ENCODE measurements around the gene PTPN6. TPM values are rescaled to one million over a fixed set of nuclear protein-coding genes. Genes with fewer than 3 reads are reported as not detected.

The PTPN6 gene
- total and polyA plus RNA-seq, 4 donors = 38.2 to 222 (median 170) TPM

- H3K27me3 ChIP-seq (ENCODE audit: control insufficient read depth in 3 of 3, insufficient read depth in 3 of 3, low read length in 2 of 3) = no peaks in the 10 kb centered on the region
- H3K9me3 ChIP-seq (ENCODE audit: control insufficient read depth in 4 of 4, insufficient read depth in 3 of 4, low read length in 3 of 4) = no peaks in the 10 kb centered on the region
- peaks cover 4 to 35% (median 14%) of the 10 kb centered on the region in 5 donors for H3K4me1 ChIP-seq (ENCODE audit: control insufficient read depth in 5 of 5, insufficient read depth in 5 of 5, low read length in 5 of 5)
- H3K9ac ChIP-seq (ENCODE audit: insufficient read depth in 1 of 2, low read length in 2 of 2) = no peak overlapping the region
- H3K4me3 ChIP-seq = no peak overlapping the region
- peak in 1 of 3 donors; percentile 10 for DNase-seq
- 87 to 90% methylated on average over 12 of the region's 12 CpGs for WGBS, 2 donors
- no peak for ATAC-seq (ENCODE audit: insufficient read depth, low FRiP score)
- TF ChIP-seq CTCF (IDR thresholded peaks at IDR 0.05; ENCODE audit: control extremely low read depth, extremely low read depth) = no peak
- H3K36me3 ChIP-seq (ENCODE audit: control insufficient read depth in 4 of 4, insufficient read depth in 4 of 4, low read length in 4 of 4) = peaks cover 0 to 36% (median 25%) of the 10 kb centered on the region in 4 donors
- H3K27ac ChIP-seq (ENCODE audit: low read depth in 1 of 2, low read length in 1 of 2) = no peak overlapping the region
These were observed 9.4 kb upstream of the PTPN6 start for GRCh38 chr12:6941782-6942181.

DNA sequence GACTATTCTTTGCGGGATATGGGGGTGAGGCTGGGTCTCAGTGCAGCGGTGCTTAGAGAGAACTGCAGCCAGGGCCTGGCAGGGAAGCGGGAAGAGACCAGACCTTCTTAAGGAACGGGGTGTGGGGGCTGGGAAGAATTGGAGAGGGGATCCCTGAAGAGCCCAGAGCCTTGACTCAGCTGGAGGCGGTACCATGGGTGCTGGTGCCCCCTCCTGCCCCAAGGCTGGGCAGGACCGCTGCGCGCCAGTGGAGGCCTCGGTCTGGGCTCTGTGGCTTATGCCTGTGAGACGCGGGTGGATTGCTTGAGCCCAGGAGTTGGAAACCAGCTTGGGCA lies 8.9 kb upstream of the PTPN6 start:
- DNase-seq (peak in 1 of 3 donors; percentile 45), ATAC-seq (ENCODE audit: insufficient read depth, low FRiP score) (no peak)
- WGBS, 2 donors = 85 to 87% methylated on average over 11 of the region's 11 CpGs
- H3K4me1 ChIP-seq (ENCODE audit: control insufficient read depth in 5 of 5, insufficient read depth in 5 of 5, low read length in 5 of 5) = peaks cover 1 to 31% (median 13%) of the 10 kb centered on the region in 5 donors
- H3K27me3 ChIP-seq (ENCODE audit: control insufficient read depth in 3 of 3, insufficient read depth in 3 of 3, low read length in 2 of 3) = no peaks in the 10 kb centered on the region
- H3K27ac ChIP-seq (ENCODE audit: low read depth in 1 of 2, low read length in 1 of 2) = peak overlapping the region in 1 of 2 donors; percentile 71
- H3K4me3 ChIP-seq = no peak overlapping the region
- no peaks in the 10 kb centered on the region for H3K9me3 ChIP-seq (ENCODE audit: control insufficient read depth in 4 of 4, insufficient read depth in 3 of 4, low read length in 3 of 4)
- no peak for TF ChIP-seq CTCF (IDR thresholded peaks at IDR 0.05; ENCODE audit: control extremely low read depth, extremely low read depth)
- no peak overlapping the region for H3K9ac ChIP-seq (ENCODE audit: insufficient read depth in 1 of 2, low read length in 2 of 2)
- H3K36me3 ChIP-seq (ENCODE audit: control insufficient read depth in 4 of 4, insufficient read depth in 4 of 4, low read length in 4 of 4) = peaks cover 0 to 37% (median 24%) of the 10 kb centered on the region in 4 donors

DNA sequence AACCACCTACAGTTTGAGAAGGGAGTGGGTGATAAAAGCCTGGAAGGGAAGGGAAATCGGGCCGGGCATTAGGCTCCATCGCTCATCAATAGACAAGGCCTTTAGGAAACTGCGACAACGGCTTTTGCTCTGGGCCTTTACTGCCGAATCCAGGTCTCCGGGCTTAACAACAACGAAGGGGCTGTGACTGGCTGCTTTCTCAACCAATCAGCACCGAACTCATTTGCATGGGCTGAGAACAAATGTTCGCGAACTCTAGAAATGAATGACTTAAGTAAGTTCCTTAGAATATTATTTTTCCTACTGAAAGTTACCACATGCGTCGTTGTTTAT lies 7.8 kb upstream of the PTPN6 start:
- H3K4me3 ChIP-seq = no peak overlapping the region
- no peak for TF ChIP-seq CTCF (IDR thresholded peaks at IDR 0.05; ENCODE audit: control extremely low read depth, extremely low read depth)
- peaks cover 0 to 22% (median 12%) of the 10 kb centered on the region in 5 donors for H3K4me1 ChIP-seq (ENCODE audit: control insufficient read depth in 5 of 5, insufficient read depth in 5 of 5, low read length in 5 of 5)
- no peaks in the 10 kb centered on the region for H3K9me3 ChIP-seq (ENCODE audit: control insufficient read depth in 4 of 4, insufficient read depth in 3 of 4, low read length in 3 of 4)
- peak overlapping the region in 1 of 2 donors; percentile 96 for H3K9ac ChIP-seq (ENCODE audit: insufficient read depth in 1 of 2, low read length in 2 of 2)
- ATAC-seq (ENCODE audit: insufficient read depth, low FRiP score) (peak; percentile 42), DNase-seq (peak; percentile 90 to 97 (median 96))
- peak overlapping the region; percentile 71 to 95 for H3K27ac ChIP-seq (ENCODE audit: low read depth in 1 of 2, low read length in 1 of 2)
- peaks cover 0 to 37% (median 23%) of the 10 kb centered on the region in 4 donors for H3K36me3 ChIP-seq (ENCODE audit: control insufficient read depth in 4 of 4, insufficient read depth in 4 of 4, low read length in 4 of 4)
- 1% methylated on average over 13 of the region's 13 CpGs for WGBS, 2 donors
- no peaks in the 10 kb centered on the region for H3K27me3 ChIP-seq (ENCODE audit: control insufficient read depth in 3 of 3, insufficient read depth in 3 of 3, low read length in 2 of 3)
